ENCODE data around the gene MRPL36.

Gene MRPL36

GRCh38 chr5:1786621-1787471 is 12.8 kb downstream of the MRPL36 start:
- DNase-seq (ENCODE audit: low read depth, low spot score) = no peak
- no peak overlapping the region for H3K4me3 ChIP-seq (ENCODE audit: low read length)

- no peak for DNase-seq (ENCODE audit: low read depth, low spot score)
- no peak overlapping the region for H3K4me3 ChIP-seq (ENCODE audit: low read length)
These were observed 13.7 kb downstream of the MRPL36 start for GRCh38 chr5:1785984-1786383.

- no peak overlapping the region for H3K4me3 ChIP-seq (ENCODE audit: low read length)
- peak; percentile 62 for DNase-seq (ENCODE audit: low read depth, low spot score)
These were observed 14.6 kb downstream of the MRPL36 start for GRCh38 chr5:1785062-1785461.

- H3K4me3 ChIP-seq (ENCODE audit: low read length) = no peak overlapping the region
- no peak for DNase-seq (ENCODE audit: low read depth, low spot score)
These were observed 15.2 kb downstream of the MRPL36 start for GRCh38 chr5:1784197-1785050.

- H3K4me3 ChIP-seq (ENCODE audit: low read length) = no peak overlapping the region
- DNase-seq (ENCODE audit: low read depth, low spot score) = no peak
These were observed 16.5 kb downstream of the MRPL36 start for GRCh38 chr5:1783216-1783554.

- no peak for DNase-seq (ENCODE audit: low read depth, low spot score)
- H3K4me3 ChIP-seq (ENCODE audit: low read length) = no peak overlapping the region
These were observed 17.0 kb downstream of the MRPL36 start for GRCh38 chr5:1782385-1783215.

- no peak for DNase-seq (ENCODE audit: low read depth, low spot score)
- H3K4me3 ChIP-seq (ENCODE audit: low read length) = no peak overlapping the region
These were observed 17.8 kb downstream of the MRPL36 start for GRCh38 chr5:1781726-1782384.

GRCh38 chr5:1781107-1781506 is 18.5 kb downstream of the MRPL36 start:
- no peak for DNase-seq (ENCODE audit: low read depth, low spot score)
- H3K4me3 ChIP-seq (ENCODE audit: low read length) = no peak overlapping the region

- H3K4me3 ChIP-seq (ENCODE audit: low read length) = no peak overlapping the region
- DNase-seq (ENCODE audit: low read depth, low spot score) = no peak
These were observed 19.1 kb downstream of the MRPL36 start for GRCh38 chr5:1780614-1780930.

- H3K4me3 ChIP-seq (ENCODE audit: low read length) = no peak overlapping the region
- no peak for DNase-seq (ENCODE audit: low read depth, low spot score)
These were observed 19.6 kb downstream of the MRPL36 start for GRCh38 chr5:1779782-1780613.

- H3K4me3 ChIP-seq (ENCODE audit: low read length) = no peak overlapping the region
- DNase-seq (ENCODE audit: low read depth, low spot score) = no peak
These were observed 20.5 kb downstream of the MRPL36 start for GRCh38 chr5:1779021-1779680.

GRCh38 chr5:1778138-1779020 is 21.3 kb downstream of the MRPL36 start:
- no peak overlapping the region for H3K4me3 ChIP-seq (ENCODE audit: low read length)
- DNase-seq (ENCODE audit: low read depth, low spot score) = no peak

GRCh38 chr5:1777281-1778137 is 22.1 kb downstream of the MRPL36 start:
- no peak for DNase-seq (ENCODE audit: low read depth, low spot score)

GRCh38 chr5:1776831-1777230 is 22.8 kb downstream of the MRPL36 start:
- no peak for DNase-seq (ENCODE audit: low read depth, low spot score)

More at GRCh38 chr5:1777281-1778137, 22.1 kb downstream of the MRPL36 start:
- H3K4me3 ChIP-seq (ENCODE audit: low read length) = no peak overlapping the region

GRCh38 chr5:1772634-1773033 is 27.0 kb downstream of the MRPL36 start:
- no peak overlapping the region for H3K4me3 ChIP-seq (ENCODE audit: low read length)
- no peak for DNase-seq (ENCODE audit: low read depth, low spot score)

More at GRCh38 chr5:1776831-1777230, 22.8 kb downstream of the MRPL36 start:
- H3K4me3 ChIP-seq (ENCODE audit: low read length) = no peak overlapping the region

Data from Jurkat, Clone E6-1 (cell line).